Neuronal stem cell (in vitro differentiated cells): ENCODE data around the gene DYNLRB2. TPM values are rescaled to one million over a fixed set of nuclear protein-coding genes. Genes with fewer than 3 reads are reported as not detected.
A peak's percentile ranks its signal among the peaks of the same experiment; 100 is the strongest.

Source experiments
- DNase-seq: peaks from one replicate; pipeline ENCODE4 v3.0.0-alpha.2; 2013; ENCODE audit warnings: low spot score
- H2AFZ ChIP-seq: one replicate; pipeline ENCODE4 v1.6.1; 2013; ENCODE audit warnings: mild to moderate bottlenecking, low read length, inconsistent platforms
- H2AK5ac ChIP-seq: 2 replicates; pipeline ENCODE4 v1.6.1; 2013; ENCODE audit warnings: low read depth, mild to moderate bottlenecking, inconsistent platforms, low read length, moderate library complexity, mixed read lengths
- H2BK120ac ChIP-seq: 2 replicates; pipeline ENCODE4 v1.6.1; 2013; ENCODE audit warnings: low read depth, mild to moderate bottlenecking, inconsistent platforms, low read length, moderate library complexity, mixed read lengths
- H2BK12ac ChIP-seq: one replicate; pipeline ENCODE4 v1.6.1; 2013; ENCODE audit warnings: low read length, inconsistent platforms
- H2BK15ac ChIP-seq: 2 replicates; pipeline ENCODE4 v1.6.1; 2013; ENCODE audit warnings: mild to moderate bottlenecking, low read length, inconsistent platforms, mixed read lengths
- H2BK5ac ChIP-seq: one replicate; pipeline ENCODE4 v1.6.1; 2013; ENCODE audit warnings: inconsistent platforms, mild to moderate bottlenecking, low read length, moderate library complexity
- H3K14ac ChIP-seq: one replicate; pipeline ENCODE4 v1.6.1; 2013; ENCODE audit warnings: low read length, inconsistent platforms
- H3K18ac ChIP-seq: 2 replicates; pipeline ENCODE4 v1.6.1; 2013; ENCODE audit warnings: low read length, inconsistent platforms
- H3K23ac ChIP-seq: 2 replicates; pipeline ENCODE4 v1.6.1; 2013; ENCODE audit warnings: low read depth, mild to moderate bottlenecking, mixed read lengths, low read length, inconsistent platforms; ENCODE audit not compliant: poor library complexity
- H3K27ac ChIP-seq: replicated peaks from 3 replicates; pipeline ENCODE4 v1.5.1; 2013; ENCODE audit warnings: low read length, inconsistent platforms
- H3K27me3 ChIP-seq, 3 experiments: 2 replicates each; pipeline ENCODE4 v1.6.1; 2013; ENCODE audit warnings: low read length in 3 of 3, mild to moderate bottlenecking in 2 of 3, inconsistent platforms in 1 of 3, low read depth in 1 of 3, mixed read lengths in 1 of 3, moderate library complexity in 1 of 3; ENCODE audit not compliant: control insufficient read depth in 3 of 3, insufficient read depth in 3 of 3
- H3K36me3 ChIP-seq, 2 donors: replicated peaks in 1 of 2; 2 replicates each; pipeline ENCODE4 v1.6.1; 2013; ENCODE audit warnings: low read length in 2 of 2; ENCODE audit not compliant: control insufficient read depth in 2 of 2, insufficient read depth in 2 of 2
- H3K4ac ChIP-seq: 2 replicates; pipeline ENCODE4 v1.6.1; 2013; ENCODE audit warnings: inconsistent platforms, mild to moderate bottlenecking, low read length, moderate library complexity
- H3K4me1 ChIP-seq, 2 donors: 1 replicate in 1 of 2; 2 replicates in 1 of 2; pipeline ENCODE4 v1.6.1; 2013; ENCODE audit warnings: low read length in 2 of 2, low read depth in 1 of 2; ENCODE audit not compliant: control insufficient read depth in 2 of 2, insufficient read depth in 1 of 2
- H3K4me2 ChIP-seq: one replicate; pipeline ENCODE4 v1.6.1; 2013; ENCODE audit warnings: mild to moderate bottlenecking, low read length, inconsistent platforms; ENCODE audit not compliant: insufficient read depth, poor library complexity, severe bottlenecking
- H3K4me3 ChIP-seq, 2 donors: 2 replicates each; pipeline ENCODE4 v1.5.1; 2013; ENCODE audit warnings: low read length in 2 of 2, mild to moderate bottlenecking in 2 of 2, inconsistent platforms in 1 of 2, moderate library complexity in 1 of 2
- H3K79me1 ChIP-seq: one replicate; pipeline ENCODE4 v1.6.1; 2013; ENCODE audit warnings: low read depth, mild to moderate bottlenecking, inconsistent platforms, low read length, moderate library complexity
- H3K9ac ChIP-seq: one replicate; pipeline ENCODE4 v1.6.1; 2013; ENCODE audit warnings: mild to moderate bottlenecking, low read depth, low read length, inconsistent platforms; ENCODE audit not compliant: poor library complexity
- H3K9me3 ChIP-seq, 2 donors: replicated peaks in 1 of 2; 2 replicates each; pipeline versions ENCODE3 to v1.6.1; 2013; ENCODE audit warnings: low read length in 2 of 2, mild to moderate bottlenecking in 2 of 2, inconsistent platforms in 1 of 2, low read depth in 1 of 2, mixed read lengths in 1 of 2, moderate library complexity in 1 of 2; ENCODE audit not compliant: control insufficient read depth in 2 of 2, insufficient read depth in 1 of 2
- H4K8ac ChIP-seq: one replicate; pipeline ENCODE4 v1.6.1; 2013; ENCODE audit warnings: low read depth, mild to moderate bottlenecking, inconsistent platforms, low read length, moderate library complexity
- H4K91ac ChIP-seq: one replicate; pipeline ENCODE4 v1.6.1; 2013; ENCODE audit warnings: low read length, low read depth, mild to moderate bottlenecking, inconsistent platforms; ENCODE audit not compliant: poor library complexity
- WGBS, 2 donors: extraction: QIAGEN DNeasy Blood & Tissue Kit; methylation state at CpG; one replicate each; pipeline ENCODE4 v1.1.7; 2013; ENCODE audit warnings: missing lambda C conversion rate in 2 of 2, mixed read lengths in 1 of 2; ENCODE audit not compliant: insufficient read length in 2 of 2, insufficient replicate concordance in 1 of 2; ENCODE audit errors: extremely low coverage in 2 of 2; 5-methylcytosine and 5-hydroxymethylcytosine counted together
- polyA plus RNA-seq, 2 experiments: library from polyadenylated mRNA; stranded (reverse); fragments of 200-250 nt; gene quantifications; one replicate each; pipeline ENCODE4 v1.2.3, GENCODE V29; 2013

Gene DYNLRB2
- polyA plus RNA-seq (2013, experiment 1 of 2), result 0.59 TPM
- 0.75 TPM for polyA plus RNA-seq (2013, experiment 2 of 2)

- Histone ChIP-seq H3K27ac (no peak within 1 kb of the TSS), H3K27me3 (no peaks in the 10 kb centered on the region), H3K4me1 (peaks cover 0 to 3% of the 10 kb centered on the region in 2 donors), H2AFZ (peak within 1 kb of the TSS; percentile 91), H2AK5ac (no peak within 1 kb of the TSS), H3K9me3 (no peaks in the 10 kb centered on the region), H3K18ac (peak within 1 kb of the TSS; percentile 82), H3K79me1 (no peaks in the 10 kb centered on the region), H3K36me3 (no peaks in the 10 kb centered on the region), H2BK5ac (no peak within 1 kb of the TSS), H2BK15ac (no peak within 1 kb of the TSS), H3K4me3 (peak within 1 kb of the TSS; percentile 59 to 91), H3K14ac (no peak within 1 kb of the TSS), H4K8ac (peak within 1 kb of the TSS; percentile 8), H4K91ac (no peak within 1 kb of the TSS), H3K4ac (no peak within 1 kb of the TSS), H3K23ac (no peak within 1 kb of the TSS), H3K9ac (peak within 1 kb of the TSS; percentile 53), H3K4me2 (peak within 1 kb of the TSS; percentile 86), H2BK12ac (no peak within 1 kb of the TSS), H2BK120ac (no peak within 1 kb of the TSS)
- WGBS, 2 donors, result no CpG with 5 or more reads among the region's 55 CpGs
- DNase-seq, result peak; percentile 80
Observed at GRCh38 chr16:80540516-80541305, at the start of gene DYNLRB2. Gene DYNLRB2 (plus strand): TSS chr16:80540993. CDS start chr16:80541077, 84 bp downstream.

GRCh38 chr16:80500116-80500859, 40.5 kb upstream of the DYNLRB2 start:
- no peak overlapping the region for H3K14ac ChIP-seq
- H3K23ac ChIP-seq, result no peak overlapping the region
- H4K91ac ChIP-seq, result no peak overlapping the region
- no peak overlapping the region for H3K4ac ChIP-seq
- WGBS, 2 donors, result no CpG with 5 or more reads among the region's 11 CpGs
- no peak overlapping the region for H2BK15ac ChIP-seq
- H2BK12ac ChIP-seq, result no peak overlapping the region
- H2AK5ac ChIP-seq, result no peak overlapping the region
- H4K8ac ChIP-seq, result no peak overlapping the region
- H2BK5ac ChIP-seq, result no peak overlapping the region
- H2AFZ ChIP-seq, result no peak overlapping the region
- peaks cover 0 to 3% of the 10 kb centered on the region in 2 donors for H3K9me3 ChIP-seq
- H3K4me2 ChIP-seq, result no peak overlapping the region
- no peak overlapping the region for H3K9ac ChIP-seq
- no peak overlapping the region for H2BK120ac ChIP-seq
- H3K27ac ChIP-seq, result no peak overlapping the region
- H3K18ac ChIP-seq, result no peak overlapping the region
- no peaks in the 10 kb centered on the region for H3K36me3 ChIP-seq
- H3K4me1 ChIP-seq, result no peaks in the 10 kb centered on the region
- no peaks in the 10 kb centered on the region for H3K27me3 ChIP-seq
- H3K79me1 ChIP-seq, result no peaks in the 10 kb centered on the region
- no peak for DNase-seq
- no peak overlapping the region for H3K4me3 ChIP-seq

- H3K27ac ChIP-seq, result no peak overlapping the region
- H2BK15ac ChIP-seq, result no peak overlapping the region
- no CpG with 5 or more reads among the region's 3 CpGs for WGBS, 2 donors
Observed at GRCh38 chr16:80500961-80501525, 39.8 kb upstream of the DYNLRB2 start.

DNA sequence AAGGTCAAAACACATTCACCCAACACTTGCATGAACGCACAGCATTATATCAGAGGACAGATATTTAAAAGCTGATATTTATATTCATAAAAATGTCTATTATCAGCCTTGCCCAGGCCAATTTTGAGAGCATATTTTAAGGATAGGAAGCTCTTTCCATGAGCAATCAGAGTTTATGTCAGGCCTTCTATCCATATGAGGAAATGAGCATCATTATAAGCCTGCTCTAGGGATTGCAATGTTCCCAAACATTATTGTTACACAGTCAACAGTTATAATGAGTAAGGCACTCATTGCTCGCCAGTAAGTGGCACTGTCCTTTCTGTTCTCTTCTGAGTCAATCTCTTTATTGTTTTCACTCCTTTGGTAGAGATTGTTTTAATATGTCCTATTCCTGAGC, 37.7 kb upstream of the DYNLRB2 start:
- no peak overlapping the region for H3K4ac ChIP-seq
- H2BK12ac ChIP-seq, result no peak overlapping the region
- H3K18ac ChIP-seq, result no peak overlapping the region
- DNase-seq, result no peak
- no peak overlapping the region for H3K9ac ChIP-seq
- H2BK5ac ChIP-seq, result no peak overlapping the region
- no peak overlapping the region for H4K91ac ChIP-seq
- no peak overlapping the region for H2BK120ac ChIP-seq
- H3K23ac ChIP-seq, result no peak overlapping the region
- H3K4me1 ChIP-seq, result no peaks in the 10 kb centered on the region
- no peaks in the 10 kb centered on the region for H3K79me1 ChIP-seq
- H2AK5ac ChIP-seq, result no peak overlapping the region
- H3K14ac ChIP-seq, result no peak overlapping the region
- H3K36me3 ChIP-seq, result no peaks in the 10 kb centered on the region
- no peak overlapping the region for H2BK15ac ChIP-seq
- no peaks in the 10 kb centered on the region for H3K27me3 ChIP-seq
- H3K9me3 ChIP-seq, result peaks cover 0 to 3% of the 10 kb centered on the region in 2 donors
- no peak overlapping the region for H3K27ac ChIP-seq
- no peak overlapping the region for H2AFZ ChIP-seq
- no peak overlapping the region for H4K8ac ChIP-seq
- WGBS, 2 donors, result no CpG with 5 or more reads among the region's 2 CpGs
- no peak overlapping the region for H3K4me3 ChIP-seq
- no peak overlapping the region for H3K4me2 ChIP-seq

More at GRCh38 chr16:80500961-80501525, 39.8 kb upstream of the DYNLRB2 start:
- H3K36me3 ChIP-seq, result no peaks in the 10 kb centered on the region
- H3K18ac ChIP-seq, result no peak overlapping the region
- no peak overlapping the region for H2BK120ac ChIP-seq
- H3K27me3 ChIP-seq, result no peaks in the 10 kb centered on the region
- no peak overlapping the region for H4K91ac ChIP-seq
- H2BK5ac ChIP-seq, result no peak overlapping the region
- no peak overlapping the region for H3K23ac ChIP-seq
- no peak overlapping the region for H2AFZ ChIP-seq
- DNase-seq, result no peak
- H2AK5ac ChIP-seq, result no peak overlapping the region
- peaks cover 0 to 3% of the 10 kb centered on the region in 2 donors for H3K9me3 ChIP-seq
- no peak overlapping the region for H3K4me3 ChIP-seq
- no peak overlapping the region for H3K4me2 ChIP-seq
- H3K79me1 ChIP-seq, result no peaks in the 10 kb centered on the region
- H3K4ac ChIP-seq, result no peak overlapping the region
- no peak overlapping the region for H3K14ac ChIP-seq
- H3K4me1 ChIP-seq, result no peaks in the 10 kb centered on the region
- no peak overlapping the region for H2BK12ac ChIP-seq
- H4K8ac ChIP-seq, result no peak overlapping the region
- H3K9ac ChIP-seq, result no peak overlapping the region
